Stimulated activated CD4-positive, alpha-beta T cell treated with anti-CD3 and anti-CD28 coated beads, Interleukin-4, amount 100 ng/mL, for 48 hours (primary cell): ENCODE data around the gene CPXM2.

Experiments used
- DNase-seq, 2 donors: peaks; one replicate each; pipeline ENCODE4 v3.0.0-alpha.2; 2020; ENCODE audit warnings: low read depth in 2 of 2

The CPXM2 gene

GRCh38 chr10:123848564-123849457, 42.8 kb downstream of the CPXM2 start:
- no peak for DNase-seq

GRCh38 chr10:123847686-123848432, 43.7 kb downstream of the CPXM2 start:
- DNase-seq: no peak

DNA sequence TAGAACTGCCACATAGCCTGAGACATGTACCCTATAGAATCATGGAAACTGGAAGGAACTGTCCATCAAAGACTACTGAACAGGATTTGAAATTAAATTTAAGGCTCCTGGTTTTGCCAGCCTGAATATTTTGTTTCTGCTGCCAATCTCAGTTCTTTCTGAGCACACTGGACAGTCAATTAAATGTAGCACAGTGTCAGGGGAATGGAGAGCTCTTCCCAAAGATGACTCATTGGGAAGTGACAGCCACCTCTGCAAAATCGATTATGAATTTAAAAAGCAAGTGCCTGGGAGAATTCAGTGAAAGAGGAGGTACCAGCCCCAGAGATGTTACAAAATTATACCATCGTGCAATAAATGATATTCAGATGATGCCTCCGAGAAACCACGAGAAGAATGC, 47.8 kb downstream of the CPXM2 start:
- DNase-seq: no peak

DNA sequence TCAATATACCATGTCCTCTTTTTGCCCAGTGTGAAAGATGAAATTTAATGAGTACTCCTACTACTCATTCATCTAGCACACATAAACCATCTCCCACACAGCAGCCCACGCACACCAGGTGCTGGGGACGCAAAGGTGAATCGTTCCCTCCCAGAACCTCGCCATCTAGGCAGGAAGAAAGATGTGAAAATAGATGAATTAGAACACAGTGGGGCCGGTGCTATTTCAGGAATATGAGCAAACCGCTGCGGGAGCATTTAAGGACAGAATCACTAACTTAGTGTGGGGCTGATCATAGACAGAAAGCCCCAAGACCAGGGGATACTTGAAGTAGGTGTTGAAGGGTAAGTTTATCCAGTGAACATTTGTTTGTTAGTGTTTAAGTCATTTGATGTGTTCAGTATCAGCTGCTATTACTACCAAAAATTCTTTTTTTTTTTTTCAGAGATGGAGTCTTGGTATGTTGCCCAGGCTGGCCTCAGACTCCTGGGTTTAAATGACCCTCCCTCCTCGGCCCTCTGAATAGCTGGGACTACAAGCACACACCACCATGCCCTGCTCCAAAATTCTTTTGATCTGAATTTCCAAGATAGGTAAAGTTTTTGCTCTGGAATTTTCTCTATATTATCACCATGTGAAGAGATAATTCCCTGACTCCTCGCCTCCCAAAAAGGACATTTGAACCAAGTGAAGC, 48.8 kb downstream of the CPXM2 start:
- DNase-seq: no peak

- no peak for DNase-seq
Measured at GRCh38 chr10:123841560-123841959, 50.0 kb downstream of the CPXM2 start.

DNA sequence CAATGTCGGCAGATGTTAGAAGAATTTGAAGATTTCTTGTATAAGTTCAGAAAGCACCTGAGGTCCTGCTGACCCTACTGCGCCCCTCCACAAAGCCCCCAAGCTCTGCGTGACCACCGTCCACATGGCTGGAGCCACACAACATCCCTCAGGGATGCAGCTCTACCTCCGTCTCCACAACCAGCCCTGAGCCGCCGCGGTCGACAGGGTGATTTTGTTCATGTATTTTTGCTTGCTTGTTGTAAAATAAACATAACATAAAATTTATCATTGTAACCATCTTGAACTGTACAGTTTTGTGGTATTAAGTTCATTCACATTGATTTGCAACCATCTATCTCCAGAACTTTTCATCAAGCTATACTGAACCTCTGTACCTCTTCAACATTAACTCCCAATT, 50.5 kb downstream of the CPXM2 start:
- DNase-seq: no peak

DNA sequence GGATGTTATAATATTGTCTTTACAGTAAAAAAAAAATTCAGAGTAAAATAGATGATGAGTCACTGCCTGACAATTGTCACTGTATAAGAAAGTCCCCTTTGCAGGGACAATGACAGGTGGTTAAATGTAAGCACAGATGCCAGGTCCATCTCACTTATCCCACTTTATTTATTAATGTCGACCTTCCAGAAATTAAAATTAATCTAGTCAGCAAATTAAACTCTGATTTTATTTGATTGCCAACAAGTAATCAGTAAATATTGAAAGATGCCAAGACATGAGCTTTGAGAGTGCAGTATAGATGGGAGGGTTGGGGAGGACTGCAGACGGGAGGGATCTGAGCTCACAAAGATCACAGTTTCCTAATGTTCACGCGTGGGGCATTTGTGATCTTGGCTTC, 50.9 kb downstream of the CPXM2 start:
- DNase-seq: no peak

- no peak for DNase-seq
Measured at GRCh38 chr10:123838596-123839310, 52.9 kb downstream of the CPXM2 start.

- no peak for DNase-seq
Measured at GRCh38 chr10:123837756-123838155, 53.9 kb downstream of the CPXM2 start.

DNA sequence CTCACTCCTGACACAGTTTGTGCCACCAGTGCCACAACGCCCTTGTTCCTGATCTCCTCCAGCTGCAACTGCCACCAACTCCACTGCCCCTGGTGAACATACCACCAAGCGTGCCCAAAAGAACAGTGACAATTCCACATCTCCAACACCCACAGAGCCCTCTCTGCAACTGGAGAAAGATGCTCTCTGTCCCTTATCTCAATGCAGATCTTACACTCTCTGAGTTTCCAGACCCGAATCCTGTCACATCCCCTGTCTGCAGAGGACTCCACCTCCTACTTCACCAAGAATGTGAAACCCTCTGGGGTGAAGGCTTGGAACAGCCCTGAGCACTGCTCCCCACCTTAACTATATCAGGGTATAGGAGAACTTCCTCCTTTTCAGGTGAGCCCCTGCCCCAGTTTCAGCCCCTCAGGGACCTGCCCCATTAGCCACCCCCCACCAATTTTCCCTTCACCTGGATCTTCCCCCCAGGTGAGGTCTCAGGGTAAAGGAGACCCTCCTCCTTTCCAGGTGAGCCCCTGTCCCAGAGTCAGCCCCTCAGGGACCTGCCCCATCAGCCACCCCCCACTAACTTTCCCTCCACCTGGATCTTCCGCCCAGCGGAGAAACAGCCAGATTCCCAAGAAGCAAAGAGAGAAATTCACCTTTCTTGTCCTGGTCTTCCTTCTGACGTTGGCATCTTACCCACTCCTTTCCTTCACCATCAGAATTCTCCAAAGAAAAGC, 55.0 kb downstream of the CPXM2 start:
- no peak for DNase-seq

DNA sequence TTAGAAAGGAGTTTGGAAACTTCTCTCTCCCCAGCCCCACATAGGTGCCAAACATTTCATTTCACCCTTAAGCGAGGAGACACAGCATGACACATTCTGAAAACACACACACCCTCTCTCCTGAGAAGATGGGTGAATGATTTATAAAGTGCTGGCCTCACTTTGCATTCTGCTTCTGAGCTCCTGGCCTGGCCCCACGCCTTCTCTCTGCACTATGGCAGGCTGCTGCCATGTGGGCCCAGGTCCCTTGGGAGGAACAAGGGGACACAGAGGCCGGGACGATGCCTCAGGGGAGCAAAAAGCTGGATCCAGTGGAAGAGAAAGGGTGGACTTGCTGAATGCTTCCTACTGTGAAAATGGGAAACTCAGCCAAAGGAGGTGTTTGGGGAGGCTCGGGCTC, 56.0 kb downstream of the CPXM2 start:
- DNase-seq: no peak

DNA sequence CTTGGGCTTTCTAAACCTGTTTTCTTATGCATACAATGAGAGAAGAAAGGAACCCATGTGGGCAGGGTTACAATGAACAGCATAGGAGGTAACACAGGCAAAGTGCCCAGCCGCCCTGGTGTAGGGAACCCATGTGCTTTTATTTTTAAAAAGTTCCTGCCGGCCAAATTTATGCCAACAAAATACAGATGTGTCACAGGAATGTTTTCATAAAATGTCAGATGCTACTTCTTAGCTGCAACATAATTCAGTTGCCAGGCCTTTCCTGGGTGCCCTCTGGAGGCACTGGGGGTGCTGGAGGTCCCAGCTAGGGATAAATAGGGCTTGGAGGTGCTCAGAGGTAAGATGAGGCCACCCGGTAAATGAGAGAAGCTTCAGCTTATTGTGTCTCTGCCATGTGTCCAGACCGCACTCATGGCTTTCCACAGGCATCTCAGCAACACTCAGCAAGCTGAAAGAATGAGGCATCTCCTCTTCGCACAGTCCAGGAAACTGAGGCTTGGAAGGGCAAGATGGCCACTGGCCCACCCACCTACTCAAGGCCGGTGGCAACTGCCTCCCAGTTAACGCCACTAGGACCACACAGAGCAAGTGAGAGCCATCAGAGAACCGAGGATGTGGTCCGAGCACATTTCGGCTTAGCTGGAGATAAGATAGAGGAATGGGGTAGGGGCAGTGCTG, 58.3 kb downstream of the CPXM2 start:
- DNase-seq: no peak

DNA sequence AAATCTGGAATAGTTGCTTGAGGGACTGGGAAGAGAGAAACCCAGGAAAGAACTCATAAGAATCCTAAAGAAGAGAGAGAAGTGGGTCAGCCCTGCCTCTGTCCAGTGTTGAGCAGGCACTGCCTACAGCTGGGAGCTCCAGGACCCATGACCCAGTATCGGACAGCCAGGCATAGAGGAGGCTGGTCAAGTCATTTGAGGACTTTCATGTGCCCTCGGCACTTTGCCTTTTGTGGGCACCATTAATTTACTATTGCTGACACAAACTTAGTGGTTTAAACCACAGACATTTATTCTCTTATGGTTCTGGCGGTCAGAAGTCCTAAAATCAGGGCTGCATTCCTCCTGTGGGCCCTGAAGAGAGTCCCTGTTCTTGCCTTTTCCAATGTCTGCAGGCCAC, 60.3 kb downstream of the CPXM2 start:
- no peak for DNase-seq

DNA sequence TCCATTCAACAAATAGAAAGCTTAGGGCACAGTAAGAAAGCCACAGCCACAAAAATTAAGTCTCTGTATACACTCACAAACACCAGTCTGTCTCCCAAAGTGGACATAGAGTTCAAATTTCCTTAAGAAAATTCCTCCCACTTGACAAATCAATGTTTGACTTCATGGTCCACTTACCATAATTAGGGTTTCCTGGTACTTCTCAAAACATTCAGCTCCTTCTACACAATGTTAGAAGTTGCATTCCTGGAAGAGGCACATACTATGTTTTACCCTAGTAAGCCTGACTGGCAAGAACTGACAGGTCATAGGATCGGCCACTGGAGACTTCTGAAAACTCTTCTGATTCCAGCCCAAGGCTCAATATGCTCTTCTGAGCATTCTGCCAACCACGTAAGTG, 70.5 kb downstream of the CPXM2 start:
- DNase-seq: no peak

DNA sequence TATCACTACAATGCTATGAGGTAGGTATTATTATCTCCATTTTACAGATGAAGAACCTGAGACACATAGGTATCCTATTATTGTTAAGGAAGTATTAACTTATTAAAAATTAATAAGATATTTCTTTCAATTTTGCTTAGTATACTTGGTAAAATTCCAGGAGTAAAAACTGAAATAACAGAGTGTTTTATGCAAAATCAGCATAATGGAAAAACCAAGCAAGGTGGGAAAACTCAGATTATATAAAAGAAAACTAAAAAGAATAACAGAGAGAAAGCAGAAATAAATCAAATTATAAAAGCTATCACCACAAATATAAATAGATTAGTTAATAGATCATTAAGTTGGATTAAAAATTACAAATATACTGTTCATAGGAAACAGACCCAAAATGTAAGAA, 82.0 kb downstream of the CPXM2 start:
- no peak for DNase-seq

- no peak for DNase-seq
Measured at GRCh38 chr10:123808906-123809305, 82.7 kb downstream of the CPXM2 start.

GRCh38 chr10:123808286-123808685, 83.3 kb downstream of the CPXM2 start:
- DNase-seq: no peak

GRCh38 chr10:123807444-123808035, 84.1 kb downstream of the CPXM2 start:
- no peak for DNase-seq

DNA sequence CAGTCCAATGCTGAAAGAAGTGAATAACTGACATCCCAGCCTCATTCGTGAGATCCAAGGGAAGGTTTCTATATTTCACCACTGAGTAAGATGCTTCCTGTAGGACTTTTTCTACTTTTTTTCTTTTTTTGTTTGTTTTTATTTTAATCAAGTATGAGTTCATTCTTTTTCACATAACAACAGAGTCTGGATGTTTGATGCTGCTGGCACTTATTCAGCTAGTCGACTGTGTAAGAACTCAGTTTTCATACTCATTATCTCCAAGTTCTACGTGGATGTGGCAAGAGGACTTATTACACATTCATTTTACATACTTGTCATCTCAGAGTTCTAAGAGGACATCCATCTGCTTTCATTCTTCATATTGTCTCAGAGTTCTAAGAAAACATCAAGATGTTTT, 86.9 kb downstream of the CPXM2 start:
- DNase-seq: no peak

DNA sequence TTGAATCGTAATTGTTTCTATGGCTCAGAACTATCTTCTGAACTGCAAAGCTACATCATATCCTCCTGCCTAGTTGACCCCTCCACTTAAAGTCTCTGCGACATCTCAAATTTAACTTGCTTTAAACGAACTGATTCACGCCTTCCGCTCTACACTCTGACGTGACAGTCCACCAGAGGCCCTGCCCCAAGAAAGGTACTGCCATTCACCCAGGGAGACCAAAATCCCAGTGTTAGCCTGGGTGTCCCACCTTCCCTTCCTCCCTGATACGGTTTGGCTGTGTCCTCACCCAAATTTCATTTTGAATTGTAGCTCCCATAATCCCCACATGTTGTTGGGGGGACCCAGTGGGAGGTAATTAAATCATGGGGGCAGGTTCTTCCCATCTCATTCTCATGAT, 90.8 kb downstream of the CPXM2 start:
- DNase-seq: no peak
